PC-3 (cell line): ENCODE results near the gene LAMB2.

Source experiments
- CTCF ChIP-seq: fragments of 300-600 bp; sonication (generic); conservative IDR thresholded peaks from 2 replicates; pipeline ENCODE4 v1.5.1; 2017; ENCODE audit warnings: antibody characterized with exemption, low read depth, mild to moderate bottlenecking, low read length
- EZH2 ChIP-seq: fragments of 300-600 bp; sonication (generic); IDR thresholded peaks from one replicate; pipeline ENCODE4 v1.6.1; 2017; ENCODE audit warnings: antibody characterized with exemption, mild to moderate bottlenecking, low read length; ENCODE audit not compliant: unreplicated experiment
- EZH2phosphoT487 ChIP-seq: fragments of 300-600 bp; sonication (generic); IDR thresholded peaks from 2 replicates; pipeline ENCODE4 v1.6.1; 2018; ENCODE audit warnings: mild to moderate bottlenecking, antibody characterized with exemption, low read length, borderline replicate concordance

DNA sequence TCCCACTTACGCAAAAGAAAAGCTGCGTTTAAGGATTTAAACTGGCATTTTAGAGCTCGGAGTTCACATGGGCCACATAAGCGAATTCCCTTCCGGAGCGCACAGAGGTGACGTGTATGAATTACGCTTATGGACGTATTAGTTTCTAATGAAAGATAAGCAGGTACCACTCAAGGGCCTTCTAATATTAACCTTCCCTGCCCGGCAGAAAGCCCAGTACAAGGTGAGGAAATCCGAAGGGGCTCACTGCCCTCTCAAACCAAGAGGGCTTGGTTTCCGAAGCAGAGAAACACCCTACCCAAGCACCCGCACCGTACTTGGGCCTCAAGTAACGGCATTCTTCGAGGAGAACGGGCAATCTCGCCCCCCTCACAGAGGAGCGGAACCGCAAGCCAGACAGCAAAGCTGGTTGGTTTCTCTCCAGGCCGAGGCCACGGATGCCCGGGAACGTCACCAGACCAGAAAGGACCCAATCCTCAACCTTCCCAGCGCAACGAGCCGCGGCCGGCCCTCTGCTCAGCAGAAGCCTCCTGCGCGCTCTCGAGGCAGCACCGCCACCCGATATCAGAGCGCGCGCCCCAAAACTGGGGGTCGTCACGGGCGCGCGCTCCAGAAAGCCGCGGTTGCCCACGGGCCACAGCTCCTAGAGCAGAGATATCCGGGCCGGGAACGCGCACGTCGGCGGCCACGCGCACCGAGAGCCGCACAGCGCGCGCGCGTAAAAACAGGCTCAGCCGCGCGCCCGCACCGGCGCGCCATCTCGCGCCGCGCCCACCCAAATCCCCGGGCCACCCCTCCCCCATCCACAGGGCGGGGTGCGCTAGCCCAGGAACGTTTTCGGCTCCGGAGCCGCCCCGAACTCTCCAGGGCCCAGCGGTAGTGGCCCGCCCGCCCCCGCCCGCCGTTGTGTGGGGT lies 39.7 kb downstream of the LAMB2 start:
- TF ChIP-seq CTCF (no peak), EZH2 (no peak), EZH2phosphoT487 (no peak)
